Thoracic aorta (tissue), 2 donors: Measurements from ENCODE around the gene MTMR11. TPM values are rescaled to one million over a fixed set of nuclear protein-coding genes. Genes with fewer than 3 reads are reported as not detected.
A peak's percentile ranks its signal among the peaks of the same experiment; 100 is the strongest.

Experiments
- ATAC-seq: fragments of 150-250 bp; one replicate; pipeline ENCODE4 v1.8.0; 2017; ENCODE audit warnings: low read depth; ENCODE audit not compliant: insufficient number of reproducible peaks, low FRiP score
- DNase-seq: peaks from one replicate; pipeline ENCODE4 v3.0.0-alpha.2; 2020; ENCODE audit warnings: low spot score
- H3K27ac ChIP-seq, 2 donors: fragments of 200-600 bp; sonication (generic); 1 replicate in 1 of 2; 2 replicates in 1 of 2; pipeline ENCODE4 v1.5.1; 2016; ENCODE audit warnings: mild to moderate bottlenecking in 2 of 2, moderate library complexity in 2 of 2
- H3K27me3 ChIP-seq: fragments of 200-600 bp; sonication (generic); replicated peaks from 2 replicates; pipeline ENCODE4 v1.6.0; 2016; ENCODE audit warnings: mild to moderate bottlenecking; ENCODE audit not compliant: insufficient read depth
- H3K36me3 ChIP-seq: fragments of 200-600 bp; sonication (generic); one replicate; pipeline ENCODE4 v1.5.1; 2016
- H3K4me1 ChIP-seq, 2 donors: fragments of 200-600 bp; sonication (generic); 1 replicate in 1 of 2; 2 replicates in 1 of 2; pipeline versions ENCODE4 v1.5.1 to v1.6.0; 2016; ENCODE audit warnings: low read depth in 2 of 2, mild to moderate bottlenecking in 1 of 2; ENCODE audit not compliant: control insufficient read depth in 1 of 2
- H3K4me3 ChIP-seq: fragments of 200-600 bp; sonication (generic); 2 replicates; pipeline ENCODE4 v1.5.1; 2016; ENCODE audit warnings: mild to moderate bottlenecking
- H3K9me3 ChIP-seq: fragments of 200-600 bp; sonication (generic); 2 replicates; pipeline ENCODE4 v1.5.1; 2016
- total RNA-seq, 2 donors: library from RNA; depleted of rRNA; stranded (reverse); fragments of >200 nt; gene quantifications; one replicate each; pipeline versions ENCODE4 v1.1.0 to v1.2.3, GENCODE V29; 2016
- TF ChIP-seq, protein P1 (sequence below): fragments of 200-600 bp; sonication (generic); IDR thresholded peaks from one replicate; pipeline ENCODE4 v1.5.1; 2019; ENCODE audit warnings: antibody characterized with exemption

The MTMR11 gene
- total RNA-seq, 2 donors from 2014 or later, result 50.8 to 53.7 TPM

DNA sequence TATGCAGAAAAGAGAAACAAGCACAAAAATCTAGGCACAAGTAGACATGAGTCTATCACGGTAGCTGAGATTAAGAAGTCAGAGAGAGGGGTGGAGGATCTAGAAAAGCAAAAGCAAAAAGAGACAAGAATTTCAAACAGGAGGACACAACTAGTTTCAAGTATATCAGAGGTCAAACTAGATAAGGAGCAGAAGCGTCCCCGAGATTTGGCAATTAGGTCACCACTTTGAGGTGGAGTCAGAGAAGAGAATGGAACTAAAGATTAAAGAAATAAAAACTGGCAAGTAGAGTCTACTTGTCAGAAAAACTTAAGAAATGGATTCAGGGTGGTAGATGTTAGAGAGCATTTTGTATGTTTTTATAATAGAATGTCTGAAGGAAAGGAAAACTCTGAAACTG, 11.3 kb downstream of the MTMR11 start:
- Histone ChIP-seq H3K27me3 (no peaks in the 10 kb centered on the region), H3K9me3 (no peaks in the 10 kb centered on the region), H3K27ac (no peak overlapping the region), H3K4me1 (peaks cover 17 to 39% of the 10 kb centered on the region in 2 donors), H3K4me3 (no peak overlapping the region), H3K36me3 (peaks cover 48% of the 10 kb centered on the region)
- ATAC-seq (no peak), DNase-seq (no peak)
- TF ChIP-seq, protein P1, sequence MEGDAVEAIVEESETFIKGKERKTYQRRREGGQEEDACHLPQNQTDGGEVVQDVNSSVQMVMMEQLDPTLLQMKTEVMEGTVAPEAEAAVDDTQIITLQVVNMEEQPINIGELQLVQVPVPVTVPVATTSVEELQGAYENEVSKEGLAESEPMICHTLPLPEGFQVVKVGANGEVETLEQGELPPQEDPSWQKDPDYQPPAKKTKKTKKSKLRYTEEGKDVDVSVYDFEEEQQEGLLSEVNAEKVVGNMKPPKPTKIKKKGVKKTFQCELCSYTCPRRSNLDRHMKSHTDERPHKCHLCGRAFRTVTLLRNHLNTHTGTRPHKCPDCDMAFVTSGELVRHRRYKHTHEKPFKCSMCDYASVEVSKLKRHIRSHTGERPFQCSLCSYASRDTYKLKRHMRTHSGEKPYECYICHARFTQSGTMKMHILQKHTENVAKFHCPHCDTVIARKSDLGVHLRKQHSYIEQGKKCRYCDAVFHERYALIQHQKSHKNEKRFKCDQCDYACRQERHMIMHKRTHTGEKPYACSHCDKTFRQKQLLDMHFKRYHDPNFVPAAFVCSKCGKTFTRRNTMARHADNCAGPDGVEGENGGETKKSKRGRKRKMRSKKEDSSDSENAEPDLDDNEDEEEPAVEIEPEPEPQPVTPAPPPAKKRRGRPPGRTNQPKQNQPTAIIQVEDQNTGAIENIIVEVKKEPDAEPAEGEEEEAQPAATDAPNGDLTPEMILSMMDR, result no peak

DNA sequence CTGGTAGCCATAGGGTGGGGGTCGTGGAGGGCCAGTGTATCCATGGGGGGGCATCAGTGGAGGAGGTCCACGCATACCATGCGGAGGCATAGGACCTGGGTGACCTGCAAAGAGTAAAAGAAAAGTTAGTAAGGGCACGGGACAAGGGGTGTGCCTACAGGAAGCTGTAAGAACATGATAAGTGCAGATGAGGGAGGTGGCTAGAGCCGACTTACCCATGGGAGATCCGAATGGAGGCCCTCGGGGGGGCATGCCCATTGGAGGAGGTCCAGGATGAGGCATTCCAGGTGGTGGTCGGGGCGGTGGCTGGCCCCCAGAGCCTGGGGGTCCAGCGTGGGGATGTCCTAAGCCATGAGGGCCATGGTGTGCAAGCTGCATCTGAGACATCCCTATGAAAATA, 13.1 kb downstream of the MTMR11 start:
- Histone ChIP-seq H3K9me3 (no peaks in the 10 kb centered on the region), H3K4me3 (no peak overlapping the region), H3K27ac (no peak overlapping the region), H3K4me1 (peaks cover 16 to 36% of the 10 kb centered on the region in 2 donors), H3K27me3 (no peaks in the 10 kb centered on the region), H3K36me3 (peaks cover 38% of the 10 kb centered on the region)
- ATAC-seq (no peak), DNase-seq (no peak)
- TF ChIP-seq, protein P1, result no peak

DNA sequence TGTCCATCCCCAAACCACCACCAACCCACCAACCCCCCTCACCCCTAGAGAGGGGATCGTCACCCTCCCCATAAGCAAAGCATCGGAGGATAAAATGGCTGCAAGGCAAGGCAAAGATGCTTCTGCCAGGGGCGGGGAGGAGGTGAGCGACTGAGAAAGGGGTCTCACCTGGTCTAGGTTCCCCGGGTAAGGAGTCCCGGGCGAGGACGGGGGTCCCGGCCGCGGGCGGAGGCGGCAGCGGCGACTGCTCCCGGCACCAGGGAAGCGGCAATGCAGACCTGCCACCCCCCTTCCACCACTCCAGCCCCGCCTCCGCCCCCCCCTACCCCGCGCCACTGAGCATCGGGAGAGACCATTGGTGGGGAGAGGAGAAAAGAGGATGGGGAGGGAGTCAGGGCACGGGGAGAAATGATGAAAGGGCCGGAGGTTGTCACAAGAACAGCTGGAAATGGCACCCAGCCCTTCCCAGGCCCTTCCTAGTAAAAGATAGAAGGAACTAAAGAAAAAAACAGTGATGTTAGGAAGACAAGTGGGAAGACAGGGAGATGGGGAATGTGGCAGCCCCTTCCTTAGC, 19.0 kb downstream of the MTMR11 start, which contains the start of gene SV2A:
SV2A (minus strand) TSS at position 274 of the 574 bp plus-strand sequence. CDS start 4,004 bp downstream, outside the sequence.
- DNase-seq (peak; percentile 36), ATAC-seq (peak; percentile 50)

DNA sequence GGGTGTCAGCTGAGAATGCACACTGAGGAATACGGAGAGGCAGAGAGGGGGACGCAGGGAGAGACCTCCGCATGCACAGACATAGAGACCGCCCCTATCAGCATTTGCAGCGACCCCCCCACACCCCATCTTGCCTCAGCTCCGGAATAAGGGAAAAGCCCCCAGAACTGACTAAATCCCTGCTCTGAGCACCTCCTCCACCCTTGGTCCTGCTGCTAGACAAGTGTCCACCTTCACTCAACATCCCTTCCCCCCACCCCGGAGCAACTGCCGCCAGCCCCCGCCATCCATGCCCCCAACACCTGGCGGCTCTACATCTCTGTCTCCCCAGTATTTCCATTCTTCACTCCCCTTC, 19.8 kb downstream of the MTMR11 start:
- H3K4me3 ChIP-seq, result peak overlapping the region; percentile 93
- ATAC-seq (no peak), DNase-seq (no peak)
- TF ChIP-seq, protein P1, result no peak
- H3K9me3 ChIP-seq, result no peaks in the 10 kb centered on the region
- H3K36me3 ChIP-seq, result peaks cover 2% of the 10 kb centered on the region
- peak overlapping the region; percentile 63 to 82 for H3K27ac ChIP-seq
- H3K27me3 ChIP-seq, result no peaks in the 10 kb centered on the region
- H3K4me1 ChIP-seq, result peaks cover 7 to 27% of the 10 kb centered on the region in 2 donors

More for the DNA sequence above, 19.0 kb downstream of the MTMR11 start, which contains the start of gene SV2A:
- Histone ChIP-seq H3K27ac (peak within 1 kb of the TSS; percentile 63 to 82), H3K36me3 (peaks cover under 1% of the 10 kb centered on the region), H3K27me3 (no peaks in the 10 kb centered on the region), H3K9me3 (no peaks in the 10 kb centered on the region), H3K4me1 (peaks cover 7 to 27% of the 10 kb centered on the region in 2 donors), H3K4me3 (peak within 1 kb of the TSS; percentile 93)
- TF ChIP-seq, protein P1, result no peak

DNA sequence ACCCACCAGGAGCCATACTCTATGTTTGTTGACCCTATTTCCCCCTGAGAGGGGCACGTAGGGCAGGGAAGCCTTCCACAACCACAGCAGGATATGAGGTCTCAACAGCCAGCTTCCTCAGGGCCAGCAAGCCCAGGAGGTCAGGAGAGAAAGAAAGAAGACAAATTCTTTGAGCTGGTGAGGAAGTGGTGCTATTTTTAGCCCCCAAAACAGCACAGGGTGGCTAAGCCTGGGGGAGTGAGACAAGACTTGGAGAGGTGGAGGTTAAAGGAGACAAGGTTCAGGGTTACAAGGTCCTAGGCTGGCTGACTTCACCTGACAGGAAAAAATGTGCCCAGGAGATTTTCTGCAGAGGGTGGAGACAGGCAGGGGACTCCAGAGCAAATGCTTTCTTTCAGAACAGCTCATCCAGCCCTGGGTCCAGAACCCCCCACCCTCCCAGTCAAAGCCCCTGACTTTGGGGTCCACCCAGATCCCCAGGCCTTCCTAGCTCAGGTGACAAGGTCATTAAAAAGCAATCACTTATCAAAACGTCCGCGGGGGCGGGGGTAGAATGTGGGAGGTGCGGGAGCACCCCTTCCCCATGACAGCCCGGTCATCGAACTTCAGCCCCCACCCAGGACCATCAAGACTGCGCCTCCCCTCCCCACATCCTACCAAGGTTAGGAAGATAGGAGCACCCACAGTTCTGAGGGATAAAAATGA, 20.3 kb downstream of the MTMR11 start:
- H3K4me3 ChIP-seq, result peak overlapping the region; percentile 93
- DNase-seq (no peak), ATAC-seq (no peak)
- TF ChIP-seq, protein P1, result no peak
- peaks cover 7 to 27% of the 10 kb centered on the region in 2 donors for H3K4me1 ChIP-seq
- H3K27me3 ChIP-seq, result no peaks in the 10 kb centered on the region
- peaks cover 7% of the 10 kb centered on the region for H3K36me3 ChIP-seq
- H3K9me3 ChIP-seq, result no peaks in the 10 kb centered on the region
- H3K27ac ChIP-seq, result peak overlapping the region; percentile 63 to 82
